Measurements from ENCODE around the gene PARD3.

DNA sequence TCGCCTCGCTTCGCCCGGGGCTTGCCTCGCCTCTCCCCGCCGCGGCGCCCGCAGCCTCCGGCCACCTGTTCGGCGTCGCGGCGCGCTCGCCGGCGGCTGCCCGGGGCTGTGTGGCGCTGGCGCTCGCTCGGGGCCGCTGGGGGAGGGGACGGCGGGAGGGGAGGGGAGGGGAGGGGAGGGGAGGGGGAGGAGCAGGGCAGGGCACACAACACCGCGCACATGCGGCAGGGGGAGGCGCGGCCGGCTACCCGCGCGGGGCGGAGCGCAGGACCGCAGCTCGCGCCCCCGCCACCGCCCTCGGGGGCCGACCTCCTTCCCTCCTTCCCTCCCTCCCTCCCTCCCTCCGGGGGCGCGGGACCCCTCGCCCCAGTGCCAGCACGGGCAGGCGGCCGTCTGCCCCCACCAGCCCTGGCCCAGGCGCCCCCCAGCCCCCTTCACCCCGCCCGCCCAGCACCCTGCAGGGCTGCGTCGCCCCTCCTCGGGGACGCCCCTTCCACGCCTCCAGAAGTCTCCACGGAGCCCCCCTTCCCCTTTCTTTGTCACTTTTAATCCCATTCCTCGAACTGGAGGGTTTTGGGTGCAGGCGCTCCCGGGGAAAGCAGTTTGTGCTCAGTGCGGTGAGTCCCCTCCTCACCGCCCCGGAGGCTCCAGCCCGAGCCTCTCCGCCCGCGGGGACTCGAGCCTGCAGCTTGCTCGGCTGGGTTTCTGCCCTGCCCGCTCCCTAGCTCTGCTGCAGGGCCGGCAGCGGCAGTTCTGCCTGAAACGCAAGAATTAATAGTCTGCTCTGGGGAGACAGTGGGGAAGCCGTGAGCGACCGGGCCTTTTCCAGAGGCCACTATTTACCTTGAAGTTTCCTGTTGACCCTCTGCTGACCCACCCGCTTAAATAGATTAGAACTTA is at the start of gene PARD3:
- TF ChIP-seq, protein P1, sequence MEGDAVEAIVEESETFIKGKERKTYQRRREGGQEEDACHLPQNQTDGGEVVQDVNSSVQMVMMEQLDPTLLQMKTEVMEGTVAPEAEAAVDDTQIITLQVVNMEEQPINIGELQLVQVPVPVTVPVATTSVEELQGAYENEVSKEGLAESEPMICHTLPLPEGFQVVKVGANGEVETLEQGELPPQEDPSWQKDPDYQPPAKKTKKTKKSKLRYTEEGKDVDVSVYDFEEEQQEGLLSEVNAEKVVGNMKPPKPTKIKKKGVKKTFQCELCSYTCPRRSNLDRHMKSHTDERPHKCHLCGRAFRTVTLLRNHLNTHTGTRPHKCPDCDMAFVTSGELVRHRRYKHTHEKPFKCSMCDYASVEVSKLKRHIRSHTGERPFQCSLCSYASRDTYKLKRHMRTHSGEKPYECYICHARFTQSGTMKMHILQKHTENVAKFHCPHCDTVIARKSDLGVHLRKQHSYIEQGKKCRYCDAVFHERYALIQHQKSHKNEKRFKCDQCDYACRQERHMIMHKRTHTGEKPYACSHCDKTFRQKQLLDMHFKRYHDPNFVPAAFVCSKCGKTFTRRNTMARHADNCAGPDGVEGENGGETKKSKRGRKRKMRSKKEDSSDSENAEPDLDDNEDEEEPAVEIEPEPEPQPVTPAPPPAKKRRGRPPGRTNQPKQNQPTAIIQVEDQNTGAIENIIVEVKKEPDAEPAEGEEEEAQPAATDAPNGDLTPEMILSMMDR (conservative IDR thresholded peaks at IDR 0.05 in 1 of 2, IDR thresholded peaks at IDR 0.05 in 1 of 2; ENCODE audit: low read depth in 1 of 2, low read length in 2 of 2), result no peak
- no peak for TF ChIP-seq EZH2 (IDR thresholded peaks at IDR 0.05; ENCODE audit: low read length, missing control alignments)

All from fibroblast of lung (primary cell).